A673 (cell line): ENCODE data around the gene A4GALT.

Source experiments
- EZH2 ChIP-seq: fragments of 200-600 bp; sonication (generic); IDR thresholded peaks from 2 replicates; pipeline ENCODE4 v1.6.1; 2017; ENCODE audit warnings: borderline replicate concordance, low read depth, mild to moderate bottlenecking, mixed read lengths, antibody characterized with exemption, low read length; ENCODE audit not compliant: poor library complexity, severe bottlenecking
- TF ChIP-seq, protein P1 (sequence below): fragments of 300-800, 200-600 bp; sonication (generic); conservative IDR thresholded peaks from 2 replicates; pipeline ENCODE4 v1.5.1; 2017; ENCODE audit warnings: low read depth, mild to moderate bottlenecking, antibody characterized with exemption, low read length, moderate library complexity, mixed read lengths

DNA sequence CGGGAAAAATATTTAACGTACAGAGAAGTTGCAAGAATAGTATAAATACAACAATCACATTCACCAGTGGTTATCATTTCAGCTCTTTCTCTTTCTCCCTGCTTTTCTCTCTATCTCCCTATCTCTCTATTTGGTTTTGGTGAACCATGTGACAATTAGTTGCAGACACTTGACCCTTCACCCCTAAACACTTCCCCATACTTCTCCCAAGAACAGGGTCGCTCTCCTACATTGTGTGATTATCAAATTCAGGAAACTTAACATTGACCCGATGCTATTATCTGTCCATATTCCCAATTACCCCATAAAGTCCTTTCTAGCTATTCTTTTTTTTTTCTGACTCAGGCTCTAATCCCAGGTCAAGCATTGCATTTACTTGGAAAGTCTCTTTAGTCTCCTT, 66.7 kb downstream of the A4GALT start:
- TF ChIP-seq, protein P1, sequence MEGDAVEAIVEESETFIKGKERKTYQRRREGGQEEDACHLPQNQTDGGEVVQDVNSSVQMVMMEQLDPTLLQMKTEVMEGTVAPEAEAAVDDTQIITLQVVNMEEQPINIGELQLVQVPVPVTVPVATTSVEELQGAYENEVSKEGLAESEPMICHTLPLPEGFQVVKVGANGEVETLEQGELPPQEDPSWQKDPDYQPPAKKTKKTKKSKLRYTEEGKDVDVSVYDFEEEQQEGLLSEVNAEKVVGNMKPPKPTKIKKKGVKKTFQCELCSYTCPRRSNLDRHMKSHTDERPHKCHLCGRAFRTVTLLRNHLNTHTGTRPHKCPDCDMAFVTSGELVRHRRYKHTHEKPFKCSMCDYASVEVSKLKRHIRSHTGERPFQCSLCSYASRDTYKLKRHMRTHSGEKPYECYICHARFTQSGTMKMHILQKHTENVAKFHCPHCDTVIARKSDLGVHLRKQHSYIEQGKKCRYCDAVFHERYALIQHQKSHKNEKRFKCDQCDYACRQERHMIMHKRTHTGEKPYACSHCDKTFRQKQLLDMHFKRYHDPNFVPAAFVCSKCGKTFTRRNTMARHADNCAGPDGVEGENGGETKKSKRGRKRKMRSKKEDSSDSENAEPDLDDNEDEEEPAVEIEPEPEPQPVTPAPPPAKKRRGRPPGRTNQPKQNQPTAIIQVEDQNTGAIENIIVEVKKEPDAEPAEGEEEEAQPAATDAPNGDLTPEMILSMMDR: no peak
- no peak for TF ChIP-seq EZH2
